Nephron progenitor cell (in vitro differentiated cells): ENCODE results near the gene ELP1.
"Not testable (repeated sequence)": the region's sequence is repeated elsewhere in the genome, so short reads cannot be mapped to it uniquely, and the experiment has no call there.

Source experiments
- DNase-seq: peaks from one replicate; pipeline ENCODE4 v3.0.0; 2021
- H3K27ac Mint-ChIP-seq: 2 replicates; pipeline ENCODE4 v1.8.0; 2021; ENCODE audit warnings: mild to moderate bottlenecking, moderate library complexity, mixed read lengths
- H3K27me3 Mint-ChIP-seq: 2 replicates; pipeline ENCODE4 v1.8.0; 2021; ENCODE audit warnings: mild to moderate bottlenecking, low read depth, mixed read lengths; ENCODE audit not compliant: poor library complexity
- H3K36me3 Mint-ChIP-seq: 2 replicates; pipeline ENCODE4 v1.8.0; 2021; ENCODE audit warnings: low read depth, mixed read lengths
- H3K4me1 Mint-ChIP-seq: 2 replicates; pipeline ENCODE4 v1.8.0; 2021; ENCODE audit warnings: mixed read lengths
- H3K4me3 Mint-ChIP-seq: 2 replicates; pipeline ENCODE4 v1.8.0; 2021; ENCODE audit warnings: mild to moderate bottlenecking, moderate library complexity, mixed read lengths
- H3K9me3 Mint-ChIP-seq: 2 replicates; pipeline ENCODE4 v1.8.0; 2021; ENCODE audit warnings: mild to moderate bottlenecking, moderate library complexity, mixed read lengths
- CTCF ChIP-seq: fragments of 200-600 bp; sonication (generic); IDR thresholded peaks from 2 replicates; pipeline ENCODE4 v1.5.0; 2021; ENCODE audit warnings: antibody characterized with exemption

Gene ELP1

GRCh38 chr9:108933718-108934322 lies at the start of gene ELP1:
TSS of gene ELP1 (minus strand) at chr9:108934124. CDS start at chr9:108931146, 2,978 bp downstream.
- TF ChIP-seq CTCF, result no peak
- H3K27ac Mint-ChIP-seq, result peak within 1 kb of the TSS; percentile 96

GRCh38 chr9:108980893-108981292 lies 47.0 kb upstream of the ELP1 start:
- Mint-ChIP-seq H3K27ac (no peak overlapping the region), H3K27me3 (no peaks in the 10 kb centered on the region), H3K4me3 (no peak overlapping the region), H3K4me1 (no peaks in the 10 kb centered on the region), H3K36me3 (peaks cover 33% of the 10 kb centered on the region), H3K9me3 (no peaks in the 10 kb centered on the region)
- TF ChIP-seq CTCF, result no peak
- no peak for DNase-seq

More at GRCh38 chr9:108933718-108934322, at the start of gene ELP1:
- Mint-ChIP-seq H3K27me3 (no peaks in the 10 kb centered on the region), H3K4me1 (peaks cover 44% of the 10 kb centered on the region), H3K9me3 (no peaks in the 10 kb centered on the region), H3K4me3 (peak within 1 kb of the TSS; percentile 98), H3K36me3 (peaks cover 16% of the 10 kb centered on the region)
- peak; percentile 96 for DNase-seq

- no peak for TF ChIP-seq CTCF
- DNase-seq, result no peak
- Mint-ChIP-seq H3K9me3 (no peaks in the 10 kb centered on the region), H3K36me3 (peaks cover 49% of the 10 kb centered on the region), H3K4me1 (peaks cover 12% of the 10 kb centered on the region), H3K27ac (no peak overlapping the region), H3K4me3 (no peak overlapping the region), H3K27me3 (no peaks in the 10 kb centered on the region)
These were observed 44.3 kb upstream of the ELP1 start for GRCh38 chr9:108978205-108978604.

GRCh38 chr9:108973895-108974294 lies 40.0 kb upstream of the ELP1 start:
- H3K36me3 Mint-ChIP-seq, result peaks cover 65% of the 10 kb centered on the region
- peaks cover 15% of the 10 kb centered on the region for H3K9me3 Mint-ChIP-seq
- no peak overlapping the region for H3K27ac Mint-ChIP-seq
- no peak overlapping the region for H3K4me3 Mint-ChIP-seq
- no peak for DNase-seq
- TF ChIP-seq CTCF, result no peak
- H3K4me1 Mint-ChIP-seq, result peaks cover 12% of the 10 kb centered on the region
- H3K27me3 Mint-ChIP-seq, result no peaks in the 10 kb centered on the region

- peaks cover 55% of the 10 kb centered on the region for H3K36me3 Mint-ChIP-seq
- H3K9me3 Mint-ChIP-seq, result peaks cover 15% of the 10 kb centered on the region
- peaks cover 12% of the 10 kb centered on the region for H3K4me1 Mint-ChIP-seq
- no peaks in the 10 kb centered on the region for H3K27me3 Mint-ChIP-seq
- H3K4me3 Mint-ChIP-seq, result no peak overlapping the region
- TF ChIP-seq CTCF, result no peak
- no peak overlapping the region for H3K27ac Mint-ChIP-seq
- no peak for DNase-seq
These were observed 38.8 kb upstream of the ELP1 start for GRCh38 chr9:108972626-108973209.

- TF ChIP-seq CTCF, result no peak
- H3K36me3 Mint-ChIP-seq, result peaks cover 49% of the 10 kb centered on the region
- peaks cover 12% of the 10 kb centered on the region for H3K4me1 Mint-ChIP-seq
- H3K27me3 Mint-ChIP-seq, result no peaks in the 10 kb centered on the region
- peak overlapping the region; percentile 6 for H3K27ac Mint-ChIP-seq
- no peak for DNase-seq
- peaks cover 15% of the 10 kb centered on the region for H3K9me3 Mint-ChIP-seq
- H3K4me3 Mint-ChIP-seq, result no peak overlapping the region
These were observed 38.3 kb upstream of the ELP1 start for GRCh38 chr9:108972186-108972585.

- not testable (repeated sequence) for H3K27me3 Mint-ChIP-seq, DNase-seq, H3K27ac Mint-ChIP-seq, H3K4me3 Mint-ChIP-seq
- peaks cover 12% of the 10 kb centered on the region for H3K4me1 Mint-ChIP-seq
- H3K36me3 Mint-ChIP-seq, result peaks cover 49% of the 10 kb centered on the region
- H3K9me3 Mint-ChIP-seq, result peaks cover 15% of the 10 kb centered on the region
These were observed 37.5 kb upstream of the ELP1 start for GRCh38 chr9:108971392-108971791.
